DLD1 (cell line): ENCODE measurements around the gene FGGY.
"Not testable (repeated sequence)": the region's sequence is repeated elsewhere in the genome, so short reads cannot be mapped to it uniquely, and the experiment has no call there.

Source experiments
- in situ Hi-C: cut with HindIII; loops from 2 replicates; pipeline ENCODE4 v1.10.0; 2017; ENCODE audit warnings: low sequenced_read_pairs

FGGY gene

GRCh38 chr1:59538476-59538875 lies 241.6 kb downstream of the FGGY start:
- in situ Hi-C loops = not testable (repeated sequence)

GRCh38 chr1:59539961-59540681 lies 243.2 kb downstream of the FGGY start:
- in situ Hi-C loops = no loop called here

- in situ Hi-C loops = no loop called here
Measured at GRCh38 chr1:59541161-59541560, 244.3 kb downstream of the FGGY start.

- in situ Hi-C loops = no loop called here
Measured at GRCh38 chr1:59541891-59542290, 245.0 kb downstream of the FGGY start.

GRCh38 chr1:59543211-59543668 lies 246.3 kb downstream of the FGGY start:
- in situ Hi-C loops = no loop called here

- in situ Hi-C loops = no loop called here
Measured at GRCh38 chr1:59544615-59545293, 247.9 kb downstream of the FGGY start.

GRCh38 chr1:59545830-59546229 lies 248.9 kb downstream of the FGGY start:
- in situ Hi-C loops = no loop called here

- in situ Hi-C loops = no loop called here
Measured at GRCh38 chr1:59549066-59549837, 252.4 kb downstream of the FGGY start.

- in situ Hi-C loops = no loop called here
Measured at GRCh38 chr1:59549903-59550302, 253.0 kb downstream of the FGGY start.

GRCh38 chr1:59552007-59552406 lies 255.1 kb downstream of the FGGY start:
- in situ Hi-C loops = no loop called here

- in situ Hi-C loops = no loop called here
Measured at GRCh38 chr1:59553371-59553770, 256.5 kb downstream of the FGGY start.

- in situ Hi-C loops = no loop called here
Measured at GRCh38 chr1:59554011-59554663, 257.2 kb downstream of the FGGY start.

- in situ Hi-C loops = no loop called here
Measured at GRCh38 chr1:59554752-59555151, 257.9 kb downstream of the FGGY start.

- in situ Hi-C loops = no loop called here
Measured at GRCh38 chr1:59556398-59556797, 259.5 kb downstream of the FGGY start.

- in situ Hi-C loops = no loop called here
Measured at GRCh38 chr1:59556802-59557548, 260.1 kb downstream of the FGGY start.

- in situ Hi-C loops = no loop called here
Measured at GRCh38 chr1:59557549-59557885, 260.6 kb downstream of the FGGY start.

GRCh38 chr1:59558580-59558979 lies 261.7 kb downstream of the FGGY start:
- in situ Hi-C loops = not testable (repeated sequence)

GRCh38 chr1:59560807-59561450 lies 264.0 kb downstream of the FGGY start:
- in situ Hi-C loops = no loop called here

- in situ Hi-C loops = no loop called here
Measured at GRCh38 chr1:59561796-59562195, 264.9 kb downstream of the FGGY start.
